GM19193 (cell line): ENCODE measurements around the gene AFMID.
A peak's percentile ranks its signal among the peaks of the same experiment; 100 is the strongest.

Source experiments
- POLR2A ChIP-seq: IDR thresholded peaks from 4 replicates; pipeline ENCODE4 v1.6.1; 2011; ENCODE audit not compliant: insufficient read depth, insufficient read length; ENCODE audit errors: extremely low read depth

AFMID gene

GRCh38 chr17:78186692-78187595 is at the start of gene AFMID, which contains the start of gene TK1:
Gene AFMID (plus strand): TSS chr17:78187362. CDS start chr17:78187371, 9 bp downstream.
Gene TK1 (minus strand): TSS chr17:78187052. CDS start chr17:78186994, 58 bp downstream.
- peak; percentile 85 for TF ChIP-seq POLR2A

GRCh38 chr17:78137392-78138203 is 49.6 kb upstream of the AFMID start:
- TF ChIP-seq POLR2A: no peak

GRCh38 chr17:78138204-78139060 is 48.7 kb upstream of the AFMID start:
- no peak for TF ChIP-seq POLR2A

GRCh38 chr17:78140169-78141051 is 46.8 kb upstream of the AFMID start:
- TF ChIP-seq POLR2A: peak; percentile 69

- no peak for TF ChIP-seq POLR2A
Measured at GRCh38 chr17:78141437-78142118, 45.6 kb upstream of the AFMID start.

GRCh38 chr17:78142119-78142861 is 44.9 kb upstream of the AFMID start:
- no peak for TF ChIP-seq POLR2A

GRCh38 chr17:78143214-78144146 is 43.7 kb upstream of the AFMID start:
- TF ChIP-seq POLR2A: peak; percentile 9

GRCh38 chr17:78144147-78144719 is 42.9 kb upstream of the AFMID start:
- no peak for TF ChIP-seq POLR2A

GRCh38 chr17:78144736-78145641 is 42.2 kb upstream of the AFMID start:
- no peak for TF ChIP-seq POLR2A

GRCh38 chr17:78146471-78146869 is 40.7 kb upstream of the AFMID start:
- TF ChIP-seq POLR2A: no peak

GRCh38 chr17:78146881-78147280 is 40.3 kb upstream of the AFMID start:
- TF ChIP-seq POLR2A: no peak
